ENCODE results near the gene ADAMTSL3.

The ADAMTSL3 gene

DNA sequence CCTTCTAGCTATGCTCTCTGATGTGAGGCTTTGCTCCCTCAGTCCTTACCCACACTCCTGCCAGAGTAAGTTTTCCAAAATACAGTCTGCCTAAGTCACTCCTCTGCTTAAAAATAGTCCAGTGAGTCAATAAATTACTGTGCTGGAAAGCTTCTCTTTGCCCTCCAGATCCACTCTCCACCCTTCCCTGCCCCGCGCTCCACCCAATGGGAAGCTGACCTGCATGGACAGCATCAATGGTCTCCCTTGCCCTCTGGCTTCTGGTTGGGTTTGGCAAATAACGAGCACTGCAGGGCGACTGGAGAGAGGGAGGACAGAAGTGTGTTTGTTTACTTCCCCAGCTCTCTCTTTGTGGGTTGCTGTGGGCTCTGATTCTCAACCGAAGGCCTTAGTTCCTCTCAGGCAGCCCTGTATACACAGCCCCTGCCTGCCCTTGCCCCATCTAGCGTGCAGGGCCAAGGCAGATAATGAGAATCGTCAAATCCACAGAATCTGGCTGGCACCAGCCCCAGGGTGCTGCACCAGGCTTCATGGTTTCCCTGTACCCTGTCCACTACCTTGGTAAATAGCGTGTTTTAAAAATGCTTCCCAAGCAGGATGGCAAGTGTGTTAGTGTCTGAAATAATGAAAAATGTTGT is 110.4 kb downstream of the ADAMTSL3 start:
- Histone ChIP-seq H3K36me3 (ENCODE audit: control insufficient read depth in 5 of 5, insufficient read depth in 5 of 5, low read length in 5 of 5) (no peaks in the 10 kb centered on the region), H3K9me3 (ENCODE audit: control insufficient read depth in 5 of 5, low read length in 5 of 5) (no peaks in the 10 kb centered on the region), H3K27me3 (ENCODE audit: control insufficient read depth in 5 of 5, insufficient read depth in 4 of 5, low read length in 5 of 5) (no peaks in the 10 kb centered on the region), H3K27ac (ENCODE audit: low read depth, low read length) (no peak overlapping the region), H3K9ac (ENCODE audit: low read length in 5 of 5) (no peak overlapping the region), H3K4me1 (ENCODE audit: control insufficient read depth in 5 of 5, insufficient read depth in 5 of 5, low read length in 5 of 5) (peaks cover 0 to 4% (median 0%) of the 10 kb centered on the region in 5 donors), H3K4me3 (ENCODE audit: low read depth in 1 of 5, low read length in 5 of 5) (no peak overlapping the region)

DNA sequence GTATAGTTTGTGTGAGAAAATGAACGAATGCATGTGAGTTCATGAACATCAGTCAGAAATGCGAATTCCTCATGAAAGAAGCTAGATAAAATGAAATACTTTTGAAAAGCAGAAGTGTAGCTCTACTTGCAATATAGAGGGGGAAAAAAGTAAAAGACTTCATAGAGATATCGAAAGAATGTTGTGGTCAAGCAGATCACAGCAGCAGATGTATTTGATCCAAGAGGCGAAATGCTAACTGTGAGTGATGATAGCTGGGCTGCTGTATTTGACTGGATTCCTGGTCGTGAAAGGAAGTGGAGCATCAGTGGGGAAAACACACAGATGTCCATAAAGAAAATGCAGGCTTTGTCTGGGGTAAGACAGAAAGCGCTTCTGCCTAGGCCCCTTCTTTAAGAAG is 112.4 kb downstream of the ADAMTSL3 start:
- Histone ChIP-seq H3K4me1 (ENCODE audit: control insufficient read depth in 5 of 5, insufficient read depth in 5 of 5, low read length in 5 of 5) (peaks cover 0 to 4% (median 0%) of the 10 kb centered on the region in 5 donors), H3K9me3 (ENCODE audit: control insufficient read depth in 5 of 5, low read length in 5 of 5) (no peaks in the 10 kb centered on the region), H3K4me3 (ENCODE audit: low read depth in 1 of 5, low read length in 5 of 5) (no peak overlapping the region), H3K27ac (ENCODE audit: low read depth, low read length) (no peak overlapping the region), H3K9ac (ENCODE audit: low read length in 5 of 5) (no peak overlapping the region), H3K36me3 (ENCODE audit: control insufficient read depth in 5 of 5, insufficient read depth in 5 of 5, low read length in 5 of 5) (no peaks in the 10 kb centered on the region), H3K27me3 (ENCODE audit: control insufficient read depth in 5 of 5, insufficient read depth in 4 of 5, low read length in 5 of 5) (no peaks in the 10 kb centered on the region)

DNA sequence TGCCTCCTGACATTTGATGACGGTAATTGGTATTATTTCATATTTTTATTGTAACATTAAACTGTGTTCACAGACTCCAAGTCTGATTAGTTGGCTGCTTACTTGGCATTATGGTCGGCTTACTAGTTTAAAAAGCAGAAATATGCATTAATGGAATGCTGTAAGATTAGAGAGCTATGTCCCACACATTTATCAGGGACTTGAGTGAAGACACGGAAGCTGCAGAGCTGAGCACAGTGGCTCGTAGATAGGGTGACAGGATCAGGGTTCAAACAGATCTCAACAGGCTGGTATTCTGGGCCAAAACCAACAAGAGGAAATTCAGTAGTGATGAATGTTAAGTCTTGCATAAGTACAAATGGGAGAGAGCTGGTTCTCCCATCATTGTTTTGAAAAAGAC is 113.8 kb downstream of the ADAMTSL3 start:
- H3K4me3 ChIP-seq (ENCODE audit: low read depth in 1 of 5, low read length in 5 of 5), result no peak overlapping the region
- no peaks in the 10 kb centered on the region for H3K27me3 ChIP-seq (ENCODE audit: control insufficient read depth in 5 of 5, insufficient read depth in 4 of 5, low read length in 5 of 5)
- H3K36me3 ChIP-seq (ENCODE audit: control insufficient read depth in 5 of 5, insufficient read depth in 5 of 5, low read length in 5 of 5), result no peaks in the 10 kb centered on the region
- H3K9me3 ChIP-seq (ENCODE audit: control insufficient read depth in 5 of 5, low read length in 5 of 5), result no peaks in the 10 kb centered on the region
- H3K4me1 ChIP-seq (ENCODE audit: control insufficient read depth in 5 of 5, insufficient read depth in 5 of 5, low read length in 5 of 5), result peaks cover 0 to 4% (median 0%) of the 10 kb centered on the region in 5 donors
- H3K9ac ChIP-seq (ENCODE audit: low read length in 5 of 5), result no peak overlapping the region
- H3K27ac ChIP-seq (ENCODE audit: low read depth, low read length), result no peak overlapping the region

DNA sequence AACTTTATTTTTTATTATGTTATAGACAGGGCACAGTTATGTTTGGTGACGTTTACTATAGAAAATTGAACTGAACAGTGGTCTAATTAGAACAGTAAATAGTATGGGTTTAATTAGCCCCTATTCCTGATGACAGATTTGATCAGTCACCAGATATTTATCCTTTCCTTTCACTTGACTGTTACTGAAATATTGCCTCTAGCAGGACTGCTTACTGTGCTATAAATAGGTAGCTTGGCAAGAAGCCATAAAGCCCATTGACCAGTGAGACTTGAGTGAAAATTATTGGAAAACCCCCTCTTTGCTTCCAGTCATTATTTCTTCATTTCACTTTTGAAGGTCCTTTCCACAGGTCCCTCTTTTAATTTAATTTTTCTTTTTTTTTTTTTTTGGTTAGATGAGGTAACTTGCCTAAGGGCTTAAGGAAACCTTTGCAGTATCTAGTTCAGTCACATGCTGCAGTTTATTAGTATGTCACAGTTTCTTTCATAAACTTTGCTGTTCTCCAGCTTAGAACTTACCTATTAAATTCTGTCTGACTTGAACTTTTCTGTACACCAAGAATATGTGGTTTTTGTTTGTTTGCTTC is 115.6 kb downstream of the ADAMTSL3 start:
- Histone ChIP-seq H3K27ac (ENCODE audit: low read depth, low read length) (no peak overlapping the region), H3K9ac (ENCODE audit: low read length in 5 of 5) (no peak overlapping the region), H3K27me3 (ENCODE audit: control insufficient read depth in 5 of 5, insufficient read depth in 4 of 5, low read length in 5 of 5) (no peaks in the 10 kb centered on the region), H3K36me3 (ENCODE audit: control insufficient read depth in 5 of 5, insufficient read depth in 5 of 5, low read length in 5 of 5) (peaks cover 0 to 2% (median 0%) of the 10 kb centered on the region in 5 donors), H3K4me1 (ENCODE audit: control insufficient read depth in 5 of 5, insufficient read depth in 5 of 5, low read length in 5 of 5) (peaks cover 0 to 2% (median 0%) of the 10 kb centered on the region in 5 donors), H3K9me3 (ENCODE audit: control insufficient read depth in 5 of 5, low read length in 5 of 5) (no peaks in the 10 kb centered on the region), H3K4me3 (ENCODE audit: low read depth in 1 of 5, low read length in 5 of 5) (no peak overlapping the region)

DNA sequence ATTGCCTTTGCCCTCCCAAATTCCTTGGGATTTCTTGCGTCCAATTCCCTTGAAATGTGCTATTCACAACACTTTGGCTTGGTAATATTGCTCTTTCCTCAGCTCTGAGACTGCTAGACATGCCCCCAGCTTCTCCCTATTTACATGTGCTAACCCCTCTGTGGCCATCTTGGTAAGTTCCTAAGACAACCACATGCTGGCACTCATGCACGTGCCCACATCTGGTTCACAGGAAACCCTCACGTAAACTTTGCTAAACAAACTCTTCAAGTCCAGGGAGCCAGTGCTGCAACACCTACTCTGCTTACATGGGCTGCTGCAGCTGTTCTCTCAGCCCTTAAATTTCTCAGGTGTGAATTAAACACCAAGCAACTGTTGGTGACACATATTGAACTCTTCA is 121.8 kb downstream of the ADAMTSL3 start:
- no peaks in the 10 kb centered on the region for H3K4me1 ChIP-seq (ENCODE audit: control insufficient read depth in 5 of 5, insufficient read depth in 5 of 5, low read length in 5 of 5)
- H3K27ac ChIP-seq (ENCODE audit: low read depth, low read length), result no peak overlapping the region
- no peak overlapping the region for H3K4me3 ChIP-seq (ENCODE audit: low read depth in 1 of 5, low read length in 5 of 5)

DNA sequence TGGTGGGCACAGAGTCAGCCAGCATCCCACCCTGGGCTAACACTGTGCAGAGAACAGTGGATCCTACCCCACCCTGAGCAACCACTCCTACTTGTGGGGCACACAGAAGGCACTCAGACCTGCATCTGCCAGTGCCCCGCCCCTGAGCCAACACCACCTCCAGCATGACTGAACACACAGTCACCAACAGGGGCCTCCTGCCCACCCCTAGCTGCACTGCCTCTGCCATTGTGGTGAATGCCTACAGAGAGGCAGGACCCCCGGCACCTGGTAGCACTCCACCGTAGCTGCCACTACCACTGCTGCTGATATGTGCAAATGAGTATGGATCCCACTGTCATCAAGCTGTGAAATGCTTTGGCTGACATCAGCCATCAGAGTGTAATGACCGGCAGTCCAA is 123.1 kb downstream of the ADAMTSL3 start:
- Histone ChIP-seq H3K9ac (ENCODE audit: low read length in 5 of 5) (no peak overlapping the region), H3K4me1 (ENCODE audit: control insufficient read depth in 5 of 5, insufficient read depth in 5 of 5, low read length in 5 of 5) (no peaks in the 10 kb centered on the region), H3K9me3 (ENCODE audit: control insufficient read depth in 5 of 5, low read length in 5 of 5) (peaks cover 0 to 3% (median 0%) of the 10 kb centered on the region in 5 donors), H3K4me3 (ENCODE audit: low read depth in 1 of 5, low read length in 5 of 5) (no peak overlapping the region), H3K27ac (ENCODE audit: low read depth, low read length) (no peak overlapping the region), H3K27me3 (ENCODE audit: control insufficient read depth in 5 of 5, insufficient read depth in 4 of 5, low read length in 5 of 5) (no peaks in the 10 kb centered on the region), H3K36me3 (ENCODE audit: control insufficient read depth in 5 of 5, insufficient read depth in 5 of 5, low read length in 5 of 5) (peaks cover 0 to 2% (median 0%) of the 10 kb centered on the region in 5 donors)

More for the DNA sequence above, 121.8 kb downstream of the ADAMTSL3 start:
- H3K36me3 ChIP-seq (ENCODE audit: control insufficient read depth in 5 of 5, insufficient read depth in 5 of 5, low read length in 5 of 5), result peaks cover 0 to 2% (median 0%) of the 10 kb centered on the region in 5 donors
- no peak overlapping the region for H3K9ac ChIP-seq (ENCODE audit: low read length in 5 of 5)
- H3K9me3 ChIP-seq (ENCODE audit: control insufficient read depth in 5 of 5, low read length in 5 of 5), result peaks cover 0 to 3% (median 0%) of the 10 kb centered on the region in 5 donors
- H3K27me3 ChIP-seq (ENCODE audit: control insufficient read depth in 5 of 5, insufficient read depth in 4 of 5, low read length in 5 of 5), result no peaks in the 10 kb centered on the region

DNA sequence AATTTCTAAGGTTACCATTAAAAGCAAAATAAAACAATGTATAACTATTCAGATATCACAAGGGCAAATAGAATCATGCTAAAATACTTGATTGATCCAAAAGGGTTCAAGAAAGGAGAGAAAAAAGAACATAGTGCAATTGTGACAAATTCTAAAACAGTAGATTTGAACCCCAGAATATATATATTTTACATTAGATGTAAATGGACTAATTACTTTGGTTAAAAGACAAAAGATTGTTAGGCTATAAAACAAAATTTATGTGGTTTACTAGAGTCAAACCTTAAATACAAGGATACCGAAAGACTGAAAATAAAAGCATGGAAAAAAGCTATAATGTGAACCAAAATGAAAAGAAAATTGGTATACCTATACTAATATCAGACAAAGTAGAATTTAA is 129.3 kb downstream of the ADAMTSL3 start:
- Histone ChIP-seq H3K36me3 (ENCODE audit: control insufficient read depth in 5 of 5, insufficient read depth in 5 of 5, low read length in 5 of 5) (no peaks in the 10 kb centered on the region), H3K27ac (ENCODE audit: low read depth, low read length) (no peak overlapping the region), H3K4me1 (ENCODE audit: control insufficient read depth in 5 of 5, insufficient read depth in 5 of 5, low read length in 5 of 5) (peaks cover 0 to 2% (median 0%) of the 10 kb centered on the region in 5 donors), H3K4me3 (ENCODE audit: low read depth in 1 of 5, low read length in 5 of 5) (no peak overlapping the region), H3K27me3 (ENCODE audit: control insufficient read depth in 5 of 5, insufficient read depth in 4 of 5, low read length in 5 of 5) (no peaks in the 10 kb centered on the region), H3K9me3 (ENCODE audit: control insufficient read depth in 5 of 5, low read length in 5 of 5) (peaks cover 2 to 13% (median 7%) of the 10 kb centered on the region in 5 donors), H3K9ac (ENCODE audit: low read length in 5 of 5) (no peak overlapping the region)

DNA sequence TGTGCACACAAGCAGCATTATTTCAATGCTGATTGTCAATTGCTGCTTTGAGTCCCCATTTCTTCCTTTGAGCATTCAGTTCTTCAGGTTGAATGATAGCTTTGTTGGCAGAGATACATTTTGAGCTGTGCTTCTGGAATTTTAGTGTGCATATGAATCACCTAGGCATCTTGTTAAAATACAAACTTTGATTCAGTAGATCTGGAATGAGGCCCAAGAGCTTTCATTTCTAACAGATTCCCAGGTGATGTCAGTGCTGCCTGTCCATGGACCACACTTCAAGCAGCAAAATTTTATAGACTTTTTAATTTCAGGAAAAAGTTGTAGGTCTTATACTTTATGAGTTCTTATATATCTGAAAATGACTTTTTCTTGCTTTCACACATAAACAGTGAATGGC is 131.1 kb downstream of the ADAMTSL3 start:
- no peak overlapping the region for H3K4me3 ChIP-seq (ENCODE audit: low read depth in 1 of 5, low read length in 5 of 5)
- H3K27me3 ChIP-seq (ENCODE audit: control insufficient read depth in 5 of 5, insufficient read depth in 4 of 5, low read length in 5 of 5), result no peaks in the 10 kb centered on the region
- H3K4me1 ChIP-seq (ENCODE audit: control insufficient read depth in 5 of 5, insufficient read depth in 5 of 5, low read length in 5 of 5), result peaks cover 0 to 5% (median 0%) of the 10 kb centered on the region in 5 donors
- H3K9me3 ChIP-seq (ENCODE audit: control insufficient read depth in 5 of 5, low read length in 5 of 5), result peaks cover 2 to 13% (median 7%) of the 10 kb centered on the region in 5 donors
- H3K27ac ChIP-seq (ENCODE audit: low read depth, low read length), result no peak overlapping the region
- H3K36me3 ChIP-seq (ENCODE audit: control insufficient read depth in 5 of 5, insufficient read depth in 5 of 5, low read length in 5 of 5), result no peaks in the 10 kb centered on the region
- H3K9ac ChIP-seq (ENCODE audit: low read length in 5 of 5), result no peak overlapping the region

DNA sequence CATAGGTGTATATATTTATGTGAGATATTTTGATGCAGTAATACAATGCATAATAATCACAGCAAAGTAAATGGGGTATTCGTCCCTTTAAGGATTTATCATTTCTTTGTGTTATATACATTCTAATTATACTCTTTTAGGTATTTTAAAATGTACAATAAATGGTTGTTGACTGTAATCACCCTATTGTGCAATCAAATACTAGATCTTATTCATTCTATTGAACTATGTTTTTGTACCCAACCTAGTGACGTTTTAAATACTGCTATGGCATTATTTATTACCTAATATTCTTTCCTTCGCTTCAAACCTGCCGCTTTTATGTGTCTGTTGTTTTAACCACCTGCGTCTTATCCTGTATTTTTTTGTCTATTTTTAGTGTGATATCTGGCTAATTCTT is 132.4 kb downstream of the ADAMTSL3 start:
- Histone ChIP-seq H3K27me3 (ENCODE audit: control insufficient read depth in 5 of 5, insufficient read depth in 4 of 5, low read length in 5 of 5) (no peaks in the 10 kb centered on the region), H3K9ac (ENCODE audit: low read length in 5 of 5) (no peak overlapping the region), H3K27ac (ENCODE audit: low read depth, low read length) (no peak overlapping the region), H3K36me3 (ENCODE audit: control insufficient read depth in 5 of 5, insufficient read depth in 5 of 5, low read length in 5 of 5) (no peaks in the 10 kb centered on the region), H3K4me3 (ENCODE audit: low read depth in 1 of 5, low read length in 5 of 5) (no peak overlapping the region), H3K4me1 (ENCODE audit: control insufficient read depth in 5 of 5, insufficient read depth in 5 of 5, low read length in 5 of 5) (peaks cover 0 to 5% (median 0%) of the 10 kb centered on the region in 5 donors), H3K9me3 (ENCODE audit: control insufficient read depth in 5 of 5, low read length in 5 of 5) (peaks cover 2 to 13% (median 7%) of the 10 kb centered on the region in 5 donors)

DNA sequence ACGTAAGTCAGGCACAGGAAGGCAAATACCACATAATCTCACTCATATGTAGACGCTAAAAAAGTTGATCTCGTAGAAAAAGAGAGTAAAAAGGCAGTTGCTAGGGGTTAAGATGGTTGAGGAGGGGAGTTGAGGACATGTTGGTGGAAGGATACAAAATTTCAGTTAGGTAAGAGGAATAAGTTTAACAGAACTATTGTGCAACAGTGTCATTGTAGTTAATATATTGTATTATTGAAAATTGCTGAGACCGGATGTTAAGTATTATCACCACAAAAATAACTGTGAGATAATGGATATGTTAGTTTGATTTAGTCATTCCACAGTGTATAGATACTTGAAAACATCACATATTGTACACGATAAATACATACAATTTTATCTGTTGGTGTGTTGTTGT is 139.1 kb downstream of the ADAMTSL3 start:
- H3K9ac ChIP-seq (ENCODE audit: low read length in 5 of 5), result no peak overlapping the region
- peaks cover 0 to 5% (median 0%) of the 10 kb centered on the region in 5 donors for H3K4me1 ChIP-seq (ENCODE audit: control insufficient read depth in 5 of 5, insufficient read depth in 5 of 5, low read length in 5 of 5)
- no peaks in the 10 kb centered on the region for H3K9me3 ChIP-seq (ENCODE audit: control insufficient read depth in 5 of 5, low read length in 5 of 5)
- no peaks in the 10 kb centered on the region for H3K27me3 ChIP-seq (ENCODE audit: control insufficient read depth in 5 of 5, insufficient read depth in 4 of 5, low read length in 5 of 5)
- no peak overlapping the region for H3K4me3 ChIP-seq (ENCODE audit: low read depth in 1 of 5, low read length in 5 of 5)
- H3K27ac ChIP-seq (ENCODE audit: low read depth, low read length), result no peak overlapping the region
- H3K36me3 ChIP-seq (ENCODE audit: control insufficient read depth in 5 of 5, insufficient read depth in 5 of 5, low read length in 5 of 5), result no peaks in the 10 kb centered on the region

All from subcutaneous abdominal adipose tissue (tissue), 5 donors.